ENCODE data around the gene PTGDR. TPM values are rescaled to one million over a fixed set of nuclear protein-coding genes. Genes with fewer than 3 reads are reported as not detected.

The PTGDR gene
- total RNA-seq, 1 experiment from 2014 or later: not detected

DNA sequence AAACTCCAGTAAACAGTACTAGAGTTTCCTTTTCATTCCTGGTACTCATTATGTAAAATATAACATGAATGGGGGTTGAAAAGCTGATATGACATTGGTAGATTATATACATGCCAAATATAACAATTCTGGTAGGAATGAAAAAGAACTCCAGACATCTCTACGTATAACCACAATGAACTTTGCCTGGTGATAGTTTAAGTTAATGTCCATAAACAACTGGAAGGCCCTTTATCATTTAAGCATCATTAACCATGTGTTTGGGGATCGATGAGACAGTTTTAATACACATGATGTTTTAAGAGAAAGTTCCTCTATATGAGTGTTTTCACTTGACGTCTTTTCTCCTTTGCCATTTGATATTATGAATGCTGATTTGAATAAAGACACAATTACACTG lies 52.4 kb downstream of the PTGDR start:
- TF ChIP-seq, protein P1, sequence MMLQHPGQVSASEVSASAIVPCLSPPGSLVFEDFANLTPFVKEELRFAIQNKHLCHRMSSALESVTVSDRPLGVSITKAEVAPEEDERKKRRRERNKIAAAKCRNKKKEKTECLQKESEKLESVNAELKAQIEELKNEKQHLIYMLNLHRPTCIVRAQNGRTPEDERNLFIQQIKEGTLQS (IDR thresholded peaks at IDR 0.05): no peak
- TF ChIP-seq SRF (IDR thresholded peaks at IDR 0.05; ENCODE audit: low read depth) (no peak), EGR1 (IDR thresholded peaks at IDR 0.05; ENCODE audit: low read depth) (no peak), YY1 (IDR thresholded peaks at IDR 0.05; ENCODE audit: extremely low read depth, insufficient replicate concordance, low read depth, low read length) (no peak)
- TF ChIP-seq, protein P2, sequence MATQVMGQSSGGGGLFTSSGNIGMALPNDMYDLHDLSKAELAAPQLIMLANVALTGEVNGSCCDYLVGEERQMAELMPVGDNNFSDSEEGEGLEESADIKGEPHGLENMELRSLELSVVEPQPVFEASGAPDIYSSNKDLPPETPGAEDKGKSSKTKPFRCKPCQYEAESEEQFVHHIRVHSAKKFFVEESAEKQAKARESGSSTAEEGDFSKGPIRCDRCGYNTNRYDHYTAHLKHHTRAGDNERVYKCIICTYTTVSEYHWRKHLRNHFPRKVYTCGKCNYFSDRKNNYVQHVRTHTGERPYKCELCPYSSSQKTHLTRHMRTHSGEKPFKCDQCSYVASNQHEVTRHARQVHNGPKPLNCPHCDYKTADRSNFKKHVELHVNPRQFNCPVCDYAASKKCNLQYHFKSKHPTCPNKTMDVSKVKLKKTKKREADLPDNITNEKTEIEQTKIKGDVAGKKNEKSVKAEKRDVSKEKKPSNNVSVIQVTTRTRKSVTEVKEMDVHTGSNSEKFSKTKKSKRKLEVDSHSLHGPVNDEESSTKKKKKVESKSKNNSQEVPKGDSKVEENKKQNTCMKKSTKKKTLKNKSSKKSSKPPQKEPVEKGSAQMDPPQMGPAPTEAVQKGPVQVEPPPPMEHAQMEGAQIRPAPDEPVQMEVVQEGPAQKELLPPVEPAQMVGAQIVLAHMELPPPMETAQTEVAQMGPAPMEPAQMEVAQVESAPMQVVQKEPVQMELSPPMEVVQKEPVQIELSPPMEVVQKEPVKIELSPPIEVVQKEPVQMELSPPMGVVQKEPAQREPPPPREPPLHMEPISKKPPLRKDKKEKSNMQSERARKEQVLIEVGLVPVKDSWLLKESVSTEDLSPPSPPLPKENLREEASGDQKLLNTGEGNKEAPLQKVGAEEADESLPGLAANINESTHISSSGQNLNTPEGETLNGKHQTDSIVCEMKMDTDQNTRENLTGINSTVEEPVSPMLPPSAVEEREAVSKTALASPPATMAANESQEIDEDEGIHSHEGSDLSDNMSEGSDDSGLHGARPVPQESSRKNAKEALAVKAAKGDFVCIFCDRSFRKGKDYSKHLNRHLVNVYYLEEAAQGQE (IDR thresholded peaks at IDR 0.05; ENCODE audit: low read depth): no peak
- no peak overlapping the region for H3K9ac ChIP-seq (ENCODE audit: low read length)
- no peaks in the 10 kb centered on the region for H4K20me1 ChIP-seq (ENCODE audit: insufficient read depth)
- no peak overlapping the region for H3K4me3 ChIP-seq (replicated peaks in 1 of 2; ENCODE audit: low read depth in 1 of 2, low read length in 2 of 2)
- H2AFZ ChIP-seq (ENCODE audit: low read depth, low read length, poor library complexity, severe bottlenecking): no peak overlapping the region
- BruUV-seq (replicated peaks): no TSS peak
- no peak overlapping the region for H3K4me2 ChIP-seq (ENCODE audit: low read length)
- CTCF ChIA-PET: no interaction called here
- no peaks in the 10 kb centered on the region for H3K9me3 ChIP-seq (ENCODE audit: control insufficient read depth in 1 of 2, insufficient read depth in 1 of 2, low read depth in 1 of 2, low read length in 2 of 2)
- no peaks in the 10 kb centered on the region for H3K4me1 ChIP-seq (ENCODE audit: control insufficient read depth in 1 of 2, insufficient read depth in 2 of 2, low read length in 2 of 2)
- no peak for ATAC-seq
- RAD21 ChIA-PET (ENCODE audit: low non-redundant PET in 1 of 2, low total read pairs in 2 of 2, uncharacterized antibody in 2 of 2, unreplicated experiment in 2 of 2): no interaction called here
- no peaks in the 10 kb centered on the region for H3K36me3 ChIP-seq (ENCODE audit: control insufficient read depth in 1 of 2, insufficient read depth in 2 of 2, low read length in 2 of 2)
- intact Hi-C loops (cut with micrococcal nuclease): no loop called here
- no peaks in the 10 kb centered on the region for H3K79me2 ChIP-seq (ENCODE audit: insufficient read depth, low read length)
- H3K9me2 ChIP-seq (ENCODE audit: insufficient read depth): no peaks in the 10 kb centered on the region
- H3K27me3 ChIP-seq (ENCODE audit: insufficient read depth, low read length): no peaks in the 10 kb centered on the region
- no peak for DNase-seq (ENCODE audit: low read depth, low spot score)
- POLR2A ChIA-PET: no interaction called here
- no peak overlapping the region for H3K27ac ChIP-seq (ENCODE audit: low read depth, low read length)

DNA sequence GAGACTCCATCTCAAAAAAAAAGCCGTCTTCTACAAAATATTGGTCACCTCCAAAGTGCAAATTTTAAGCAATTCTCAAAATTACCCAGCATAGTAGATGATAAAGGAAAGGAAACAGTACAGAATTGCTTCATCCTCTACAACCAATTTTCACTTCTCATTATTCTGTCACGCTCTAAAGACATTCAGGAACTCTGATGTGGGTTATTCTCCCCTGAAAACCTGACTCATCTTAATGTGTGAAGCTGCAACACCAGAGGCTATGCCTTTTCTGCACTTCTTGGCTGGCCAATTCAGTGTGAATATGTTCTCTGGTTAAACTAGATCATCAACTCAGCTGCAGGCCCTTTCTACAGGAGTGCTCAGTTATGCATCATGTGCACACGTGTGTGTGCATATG lies 57.6 kb downstream of the PTGDR start:
- Histone ChIP-seq H3K4me1 (ENCODE audit: control insufficient read depth in 1 of 2, insufficient read depth in 2 of 2, low read length in 2 of 2) (no peaks in the 10 kb centered on the region), H3K79me2 (ENCODE audit: insufficient read depth, low read length) (no peaks in the 10 kb centered on the region), H4K20me1 (ENCODE audit: insufficient read depth) (no peaks in the 10 kb centered on the region), H3K9me2 (ENCODE audit: insufficient read depth) (no peaks in the 10 kb centered on the region), H3K4me2 (ENCODE audit: low read length) (no peak overlapping the region), H3K9me3 (ENCODE audit: control insufficient read depth in 1 of 2, insufficient read depth in 1 of 2, low read depth in 1 of 2, low read length in 2 of 2) (no peaks in the 10 kb centered on the region), H3K4me3 (replicated peaks in 1 of 2; ENCODE audit: low read depth in 1 of 2, low read length in 2 of 2) (no peak overlapping the region), H3K9ac (ENCODE audit: low read length) (no peak overlapping the region), H3K27ac (ENCODE audit: low read depth, low read length) (no peak overlapping the region), H2AFZ (ENCODE audit: low read depth, low read length, poor library complexity, severe bottlenecking) (no peak overlapping the region), H3K27me3 (ENCODE audit: insufficient read depth, low read length) (no peaks in the 10 kb centered on the region), H3K36me3 (ENCODE audit: control insufficient read depth in 1 of 2, insufficient read depth in 2 of 2, low read length in 2 of 2) (no peaks in the 10 kb centered on the region)
- intact Hi-C loops (cut with micrococcal nuclease): no loop called here
- ATAC-seq: no peak
- CTCF ChIA-PET: no interaction called here
- DNase-seq (ENCODE audit: low read depth, low spot score): no peak
- RAD21 ChIA-PET (ENCODE audit: low non-redundant PET in 1 of 2, low total read pairs in 2 of 2, uncharacterized antibody in 2 of 2, unreplicated experiment in 2 of 2): no interaction called here
- no peak for TF ChIP-seq CEBPB (IDR thresholded peaks at IDR 0.05; ENCODE audit: low read depth)
- no TSS peak for BruUV-seq (replicated peaks)
- POLR2A ChIA-PET: no interaction called here

All from HCT116 (cell line).